Memory B cell (primary cell): ENCODE results near the gene ADGRL1.
A peak's percentile ranks its signal among the peaks of the same experiment; 100 is the strongest.
"Not testable (repeated sequence)": the region's sequence is repeated elsewhere in the genome, so short reads cannot be mapped to it uniquely, and the experiment has no call there.

ENCODE experiments used
- ATAC-seq: fragments of 150-1000 bp; cut with Tn5 transposase; 2 replicates; pipeline ENCODE4 v1.10.0; 2021; ENCODE audit warnings: low read depth, mild to moderate bottlenecking, moderate library complexity
- DNase-seq, 2 donors: peaks; one replicate each; pipeline ENCODE4 v3.0.0; 2022; ENCODE audit warnings: low spot score in 2 of 2
- H3K27ac Mint-ChIP-seq: one replicate; pipeline ENCODE4 v1.8.0; 2022; ENCODE audit warnings: mild to moderate bottlenecking, moderate library complexity, mixed read lengths
- H3K27me3 Mint-ChIP-seq: one replicate; pipeline ENCODE4 v1.8.0; 2022; ENCODE audit warnings: mixed read lengths
- H3K36me3 Mint-ChIP-seq: one replicate; pipeline ENCODE4 v1.8.0; 2022; ENCODE audit warnings: mild to moderate bottlenecking, mixed read lengths
- H3K4me1 Mint-ChIP-seq: one replicate; pipeline ENCODE4 v1.8.0; 2022; ENCODE audit warnings: mixed read lengths
- H3K4me3 Mint-ChIP-seq: one replicate; pipeline ENCODE4 v1.8.0; 2022; ENCODE audit warnings: mild to moderate bottlenecking, moderate library complexity, mixed read lengths
- H3K9me3 Mint-ChIP-seq: one replicate; pipeline ENCODE4 v1.8.0; 2022; ENCODE audit warnings: mixed read lengths

Gene ADGRL1

GRCh38 chr19:14237014-14237941, 31.3 kb upstream of the ADGRL1 start:
- Mint-ChIP-seq H3K36me3 (no peaks in the 10 kb centered on the region), H3K27ac (no peak overlapping the region), H3K4me1 (peaks cover 5% of the 10 kb centered on the region), H3K27me3 (peaks cover 4% of the 10 kb centered on the region), H3K4me3 (no peak overlapping the region), H3K9me3 (no peaks in the 10 kb centered on the region)
- DNase-seq (no peak), ATAC-seq (no peak)

- not testable (repeated sequence) for H3K36me3 Mint-ChIP-seq, H3K4me3 Mint-ChIP-seq, ATAC-seq
Observed at GRCh38 chr19:14232945-14233344, 27.0 kb upstream of the ADGRL1 start.

GRCh38 chr19:14228446-14229071, 22.6 kb upstream of the ADGRL1 start:
- H3K36me3 Mint-ChIP-seq, H3K27ac Mint-ChIP-seq, DNase-seq, H3K4me1 Mint-ChIP-seq, H3K9me3 Mint-ChIP-seq, H3K4me3 Mint-ChIP-seq, ATAC-seq: not testable (repeated sequence)
- peaks cover 15% of the 10 kb centered on the region for H3K27me3 Mint-ChIP-seq

More at GRCh38 chr19:14232945-14233344, 27.0 kb upstream of the ADGRL1 start:
- not testable (repeated sequence) for H3K27ac Mint-ChIP-seq, H3K27me3 Mint-ChIP-seq, DNase-seq, H3K9me3 Mint-ChIP-seq
- peaks cover 11% of the 10 kb centered on the region for H3K4me1 Mint-ChIP-seq

- not testable (repeated sequence) for ATAC-seq, DNase-seq, H3K9me3 Mint-ChIP-seq, H3K4me1 Mint-ChIP-seq, H3K27ac Mint-ChIP-seq, H3K36me3 Mint-ChIP-seq, H3K4me3 Mint-ChIP-seq
- H3K27me3 Mint-ChIP-seq = peaks cover 19% of the 10 kb centered on the region
Observed at GRCh38 chr19:14226498-14226897, 20.5 kb upstream of the ADGRL1 start.

GRCh38 chr19:14222886-14223285, 16.9 kb upstream of the ADGRL1 start:
- Mint-ChIP-seq H3K4me3 (no peak overlapping the region), H3K36me3 (no peaks in the 10 kb centered on the region), H3K27ac (no peak overlapping the region), H3K9me3 (no peaks in the 10 kb centered on the region), H3K27me3 (peaks cover 13% of the 10 kb centered on the region), H3K4me1 (peaks cover 4% of the 10 kb centered on the region)
- ATAC-seq (no peak), DNase-seq (no peak)

GRCh38 chr19:14221345-14221744, 15.4 kb upstream of the ADGRL1 start:
- not testable (repeated sequence) for H3K9me3 Mint-ChIP-seq, H3K36me3 Mint-ChIP-seq, H3K4me1 Mint-ChIP-seq, H3K27ac Mint-ChIP-seq
- peak overlapping the region; percentile 19 for H3K4me3 Mint-ChIP-seq
- DNase-seq = peak; percentile 71 to 72
- H3K27me3 Mint-ChIP-seq = peaks cover 11% of the 10 kb centered on the region
- peak; percentile 91 for ATAC-seq

GRCh38 chr19:14218620-14219330, 12.8 kb upstream of the ADGRL1 start:
- H3K4me1 Mint-ChIP-seq = peaks cover 7% of the 10 kb centered on the region
- H3K4me3 Mint-ChIP-seq = no peak overlapping the region
- no peak for ATAC-seq
- H3K27me3 Mint-ChIP-seq = peaks cover 5% of the 10 kb centered on the region
- no peaks in the 10 kb centered on the region for H3K9me3 Mint-ChIP-seq
- H3K36me3 Mint-ChIP-seq = no peaks in the 10 kb centered on the region
- DNase-seq = no peak
- H3K27ac Mint-ChIP-seq = no peak overlapping the region

- H3K9me3 Mint-ChIP-seq, DNase-seq, H3K4me1 Mint-ChIP-seq, ATAC-seq, H3K27me3 Mint-ChIP-seq, H3K4me3 Mint-ChIP-seq, H3K36me3 Mint-ChIP-seq: not testable (repeated sequence)
- peak overlapping the region; percentile 5 for H3K27ac Mint-ChIP-seq
Observed at GRCh38 chr19:14217886-14218285, 11.9 kb upstream of the ADGRL1 start.

- no peaks in the 10 kb centered on the region for H3K36me3 Mint-ChIP-seq
- H3K4me3 Mint-ChIP-seq = no peak overlapping the region
- peaks cover 9% of the 10 kb centered on the region for H3K27me3 Mint-ChIP-seq
Observed at GRCh38 chr19:14214580-14214979, 8.6 kb upstream of the ADGRL1 start.

GRCh38 chr19:14210182-14210581, 4.2 kb upstream of the ADGRL1 start:
- not testable (repeated sequence) for H3K36me3 Mint-ChIP-seq, H3K27ac Mint-ChIP-seq, ATAC-seq, H3K4me3 Mint-ChIP-seq, H3K4me1 Mint-ChIP-seq, DNase-seq, H3K9me3 Mint-ChIP-seq
- peaks cover 16% of the 10 kb centered on the region for H3K27me3 Mint-ChIP-seq

More at GRCh38 chr19:14214580-14214979, 8.6 kb upstream of the ADGRL1 start:
- ATAC-seq = no peak
- no peaks in the 10 kb centered on the region for H3K9me3 Mint-ChIP-seq
- H3K27ac Mint-ChIP-seq = no peak overlapping the region
- H3K4me1 Mint-ChIP-seq = peaks cover 6% of the 10 kb centered on the region
- no peak for DNase-seq

GRCh38 chr19:14209401-14209800, 3.4 kb upstream of the ADGRL1 start:
- not testable (repeated sequence) for H3K4me3 Mint-ChIP-seq, DNase-seq, H3K9me3 Mint-ChIP-seq, ATAC-seq, H3K36me3 Mint-ChIP-seq, H3K27ac Mint-ChIP-seq
- peaks cover 13% of the 10 kb centered on the region for H3K4me1 Mint-ChIP-seq
- H3K27me3 Mint-ChIP-seq = peaks cover 21% of the 10 kb centered on the region

- H3K4me1 Mint-ChIP-seq = peaks cover 17% of the 10 kb centered on the region
- H3K4me3 Mint-ChIP-seq, ATAC-seq, H3K9me3 Mint-ChIP-seq, H3K27ac Mint-ChIP-seq, H3K36me3 Mint-ChIP-seq, DNase-seq: not testable (repeated sequence)
- H3K27me3 Mint-ChIP-seq = peaks cover 30% of the 10 kb centered on the region
Observed at GRCh38 chr19:14208496-14208895, 2.5 kb upstream of the ADGRL1 start.

- peaks cover 34% of the 10 kb centered on the region for H3K27me3 Mint-ChIP-seq
Observed at GRCh38 chr19:14207796-14208195, 1.8 kb upstream of the ADGRL1 start.

More at GRCh38 chr19:14207796-14208195, 1.8 kb upstream of the ADGRL1 start:
- ATAC-seq = peak; percentile 16
- peaks cover 17% of the 10 kb centered on the region for H3K4me1 Mint-ChIP-seq
- not testable (repeated sequence) for H3K27ac Mint-ChIP-seq, H3K36me3 Mint-ChIP-seq, DNase-seq, H3K4me3 Mint-ChIP-seq, H3K9me3 Mint-ChIP-seq
